H1 (cell line): ENCODE data around the gene SECTM1. TPM values are rescaled to one million over a fixed set of nuclear protein-coding genes. Genes with fewer than 3 reads are reported as not detected.

Experiments used
- CTCF ChIA-PET: fragments of 300-600 bp; sonication (Branson Sonifier 250); formaldehyde crosslinking; loops from one replicate; lab custom pipeline; 2021; ENCODE audit not compliant: partially characterized antibody; lab: Charles Lee
- POLR2A ChIA-PET: fragments of 300-600 bp; sonication (Branson Sonifier 250); formaldehyde crosslinking; loops from one replicate; lab custom pipeline; 2021; ENCODE audit warnings: inconsistent platforms; ENCODE audit not compliant: partially characterized antibody; lab: Charles Lee
- DNase-seq, 2 experiments: peaks; one replicate each; pipeline versions ENCODE4 v3.0.0 to v3.0.0-alpha.2; 2010 to 2022; ENCODE audit warnings: low spot score in 2 of 2, low read depth in 1 of 2, mixed read lengths in 1 of 2
- FAIRE-seq: peaks from 2 replicates; lab custom pipeline; 2011; peaks lifted over from hg19 to GRCh38; lab: Jason Lieb, UNC
- H2AFZ ChIP-seq: 2 replicates; pipeline ENCODE4 v1.8.1; 2012; ENCODE audit warnings: low read length, inconsistent platforms
- H2AK5ac ChIP-seq: 2 replicates; pipeline ENCODE4 v1.6.1; 2013; ENCODE audit warnings: low read depth, low read length
- H2BK120ac ChIP-seq: replicated peaks from 2 replicates; pipeline ENCODE3; 2013; ENCODE audit warnings: low read depth, low read length, inconsistent platforms
- H2BK12ac ChIP-seq: 2 replicates; pipeline ENCODE4 v1.6.1; 2013; ENCODE audit warnings: low read depth, low read length
- H2BK15ac ChIP-seq: 2 replicates; pipeline ENCODE4 v1.6.1; 2013; ENCODE audit warnings: low read length
- H2BK20ac ChIP-seq: 2 replicates; pipeline ENCODE4 v1.6.1; 2013; ENCODE audit warnings: low read length
- H2BK5ac ChIP-seq: 2 replicates; pipeline ENCODE4 v1.6.1; 2013; ENCODE audit warnings: low read depth, low read length
- H3K14ac ChIP-seq: 2 replicates; pipeline ENCODE4 v1.6.1; 2013; ENCODE audit warnings: inconsistent platforms; ENCODE audit not compliant: insufficient read length
- H3K18ac ChIP-seq: 2 replicates; pipeline ENCODE4 v1.6.1; 2013; ENCODE audit warnings: low read length; ENCODE audit errors: extremely low read depth
- H3K23ac ChIP-seq: 2 replicates; pipeline ENCODE4 v1.6.1; 2013; ENCODE audit warnings: inconsistent platforms; ENCODE audit not compliant: insufficient read length
- H3K23me2 ChIP-seq: 2 replicates; pipeline ENCODE4 v1.6.1; 2013; ENCODE audit warnings: low read depth, low read length
- H3K27ac ChIP-seq: 2 replicates; pipeline ENCODE4 v1.6.1; 2011; ENCODE audit warnings: low read depth, low read length, inconsistent platforms
- H3K27me3 ChIP-seq, 4 experiments: replicated peaks in 1 of 4; 1 replicate in 1 of 4; 2 replicates in 3 of 4; pipeline versions ENCODE4 v1.6.1 to v1.8.1; 2011 to 2013; ENCODE audit warnings: low read length in 3 of 4, mild to moderate bottlenecking in 3 of 4, inconsistent platforms in 2 of 4, mixed read lengths in 2 of 4, moderate library complexity in 1 of 4; ENCODE audit not compliant: control insufficient read depth in 3 of 4, insufficient read depth in 3 of 4; ENCODE audit errors: extremely low read depth in 1 of 4
- H3K36me3 ChIP-seq, 4 experiments: 2 replicates each; pipeline versions ENCODE4 v1.6.1 to v1.8.1; 2011 to 2013; ENCODE audit warnings: mild to moderate bottlenecking in 4 of 4, low read length in 3 of 4, moderate library complexity in 2 of 4, control low read depth in 1 of 4, inconsistent platforms in 1 of 4; ENCODE audit not compliant: insufficient read depth in 4 of 4, control insufficient read depth in 2 of 4
- H3K4ac ChIP-seq: replicated peaks from 2 replicates; pipeline ENCODE3; 2013; ENCODE audit warnings: low read length, low read depth, mixed read lengths, inconsistent platforms; ENCODE audit not compliant: insufficient read length
- H3K4me1 ChIP-seq, 4 experiments: replicated peaks in 1 of 4; 1 replicate in 1 of 4; 2 replicates in 3 of 4; pipeline versions ENCODE4 v1.6.1 to v1.8.1; 2011 to 2013; ENCODE audit warnings: low read length in 3 of 4, inconsistent platforms in 2 of 4, mixed read lengths in 1 of 4; ENCODE audit not compliant: insufficient read depth in 4 of 4, control insufficient read depth in 3 of 4
- H3K4me2 ChIP-seq, 2 experiments: 2 replicates each; pipeline versions ENCODE4 v1.6.1 to v1.8.1; 2011 to 2013; ENCODE audit warnings: low read depth in 2 of 2, low read length in 2 of 2, control low read depth in 1 of 2, inconsistent platforms in 1 of 2, mild to moderate bottlenecking in 1 of 2; ENCODE audit not compliant: insufficient read depth in 1 of 2
- H3K4me3 ChIP-seq, 4 experiments: fragments of 200-600, 300-600 bp in 1 of 4; sonication (generic), shearing (Covaris generic), sonication (Bioruptor Twin) in 1 of 4; 2 replicates each; pipeline versions ENCODE4 v1.5.1 to v1.8.1; 2011 to 2016; ENCODE audit warnings: low read length in 4 of 4, low read depth in 3 of 4, control low read depth in 2 of 4, inconsistent platforms in 2 of 4, mild to moderate bottlenecking in 2 of 4, mixed read lengths in 1 of 4, moderate library complexity in 1 of 4; ENCODE audit not compliant: insufficient read depth in 2 of 4; ENCODE audit errors: extremely low read depth in 1 of 4
- H3K56ac ChIP-seq: replicated peaks from 2 replicates; pipeline ENCODE3; 2013; ENCODE audit warnings: low read depth, mild to moderate bottlenecking, mixed read lengths, low read length, inconsistent platforms; ENCODE audit not compliant: insufficient read length
- H3K79me1 ChIP-seq: 2 replicates; pipeline ENCODE4 v1.6.1; 2013; ENCODE audit warnings: low read depth, low read length, control low read depth
- H3K79me2 ChIP-seq, 2 experiments: 2 replicates each; pipeline versions ENCODE4 v1.6.1 to v1.8.1; 2012 to 2013; ENCODE audit warnings: low read length in 2 of 2, mild to moderate bottlenecking in 2 of 2, inconsistent platforms in 1 of 2; ENCODE audit not compliant: insufficient read depth in 2 of 2, control insufficient read depth in 1 of 2
- H3K9ac ChIP-seq, 4 experiments: replicated peaks in 1 of 4; 1 replicate in 1 of 4; 2 replicates in 3 of 4; pipeline versions ENCODE4 v1.6.1 to v1.8.1; 2011 to 2013; ENCODE audit warnings: low read depth in 3 of 4, low read length in 3 of 4, control low read depth in 2 of 4, mild to moderate bottlenecking in 2 of 4, moderate library complexity in 2 of 4, inconsistent platforms in 1 of 4; ENCODE audit errors: extremely low read depth in 1 of 4
- H3K9me3 ChIP-seq, 2 experiments: 2 replicates each; pipeline versions ENCODE4 v1.6.1 to v1.8.1; 2012 to 2013; ENCODE audit warnings: mild to moderate bottlenecking in 2 of 2, moderate library complexity in 2 of 2, control low read depth in 1 of 2, inconsistent platforms in 1 of 2, low read depth in 1 of 2, low read length in 1 of 2, mixed read lengths in 1 of 2; ENCODE audit not compliant: insufficient read depth in 2 of 2
- H4K20me1 ChIP-seq, 2 experiments: replicated peaks in 1 of 2; 2 replicates each; pipeline versions ENCODE3 to v1.8.1; 2011 to 2013; ENCODE audit warnings: inconsistent platforms in 2 of 2, low read length in 2 of 2, mild to moderate bottlenecking in 1 of 2; ENCODE audit not compliant: insufficient read depth in 2 of 2, control insufficient read depth in 1 of 2
- H4K5ac ChIP-seq: 2 replicates; pipeline ENCODE4 v1.6.1; 2013; ENCODE audit warnings: low read length, low read depth, mixed read lengths, inconsistent platforms; ENCODE audit not compliant: insufficient read length
- H4K8ac ChIP-seq: 2 replicates; pipeline ENCODE4 v1.8.0; 2013; ENCODE audit warnings: mild to moderate bottlenecking, moderate library complexity, low read length, inconsistent platforms; ENCODE audit not compliant: insufficient read depth; ENCODE audit errors: extremely low read depth
- H4K91ac ChIP-seq: replicated peaks from 2 replicates; pipeline ENCODE3; 2013; ENCODE audit warnings: low read length, mixed read lengths, inconsistent platforms; ENCODE audit not compliant: insufficient read length
- ATF2 ChIP-seq: IDR thresholded peaks from 2 replicates; pipeline ENCODE4 v1.6.1; 2012; ENCODE audit warnings: low read length, inconsistent platforms
- EP300 ChIP-seq, 2 experiments: IDR thresholded peaks; 1 replicate in 1 of 2; 2 replicates in 1 of 2; pipeline ENCODE4 v1.6.1; 2011 to 2012; ENCODE audit warnings: low read depth in 2 of 2, low read length in 2 of 2, mild to moderate bottlenecking in 2 of 2, borderline replicate concordance in 1 of 2, inconsistent platforms in 1 of 2, moderate library complexity in 1 of 2
- GABPA ChIP-seq: IDR thresholded peaks from 2 replicates; pipeline ENCODE4 v1.6.1; 2011; ENCODE audit warnings: mild to moderate bottlenecking, low read length, moderate library complexity, borderline replicate concordance; ENCODE audit not compliant: insufficient read depth
- POLR2A ChIP-seq, 2 experiments: IDR thresholded peaks; 1 replicate in 1 of 2; 2 replicates in 1 of 2; pipeline ENCODE4 v1.6.1; 2011; ENCODE audit warnings: low read depth in 2 of 2, low read length in 2 of 2, mild to moderate bottlenecking in 2 of 2; ENCODE audit errors: control extremely low read depth in 1 of 2
- RFX5 ChIP-seq: IDR thresholded peaks from 2 replicates; pipeline ENCODE4 v1.6.1; 2011; ENCODE audit warnings: low read depth, low read length, improper control_type of control experiment, borderline replicate concordance
- RNF2 ChIP-seq: fragments of 200-900, 300-1000 bp; sonication (generic); IDR thresholded peaks from 2 replicates; pipeline ENCODE4 v1.7.1; 2016; ENCODE audit warnings: borderline replicate concordance, low read depth, mild to moderate bottlenecking, antibody characterized with exemption, low read length; ENCODE audit not compliant: poor library complexity, severe bottlenecking; ENCODE audit errors: missing control alignments
- SP4 ChIP-seq: IDR thresholded peaks from 2 replicates; pipeline ENCODE4 v1.6.1; 2012; ENCODE audit warnings: low read length, inconsistent platforms
- SUZ12 ChIP-seq: fragments of 200-600 bp; sonication (generic); IDR thresholded peaks from 2 replicates; pipeline ENCODE4 v1.6.1; 2012; ENCODE audit warnings: mild to moderate bottlenecking, inconsistent platforms, low read length, moderate library complexity, mixed read lengths
- WGBS, 2 experiments: shearing (Covaris generic) in 1 of 2; methylation state at CpG; one replicate each; pipeline versions ENCODE4 v1.1.6 to v1.1.7; 2013 to 2015; ENCODE audit warnings: low lambda C conversion rate in 2 of 2, mixed read lengths in 2 of 2, inconsistent platforms in 1 of 2, low coverage in 1 of 2, missing lambda C conversion rate in 1 of 2; ENCODE audit not compliant: insufficient replicate concordance in 2 of 2, insufficient coverage in 1 of 2, insufficient read length in 1 of 2; ENCODE audit errors: extremely low coverage in 1 of 2, missing lambda C conversion rate in 1 of 2; 5-methylcytosine and 5-hydroxymethylcytosine counted together
- polyA plus RNA-seq, 7 experiments: library from polyadenylated mRNA; depleted of rRNA in 3 of 7; stranded (reverse) in 5 of 7; unstranded in 2 of 7; fragments of >200 nt in 5 of 7; fragments of 200-250 nt in 2 of 7; gene quantifications; 1 replicate in 5 of 7; 2 replicates in 1 of 7; 4 replicates in 1 of 7; pipeline versions ENCODE4 v1.2.1 to v1.2.3, GENCODE V29; 2011 to 2013; ENCODE audit warnings: missing spikeins in 2 of 7, mixed read lengths in 2 of 7
- total RNA-seq: library from RNA; stranded (reverse); fragmentation: NEBNext Ultra II Directional; extraction: Animal tissue kit (Norgen Biotek cat#: 25700); gene quantifications from 2 replicates; pipeline ENCODE4 v1.2.1, GENCODE V29; 2021

The SECTM1 gene
- total and polyA plus RNA-seq, 2 of the 8 experiments (the other 6 are each of a cell fraction or from before 2014, with no cell fraction given): 0.20 to 0.65 TPM

- H4K5ac ChIP-seq: no peak overlapping the region
- no peak overlapping the region for H2BK5ac ChIP-seq
- peak overlapping the region; percentile 21; the same call in 1 of the 2 replicates for H2BK15ac ChIP-seq
- no peak overlapping the region; the same call in 1 of the 2 replicates for H3K18ac ChIP-seq
- H3K14ac ChIP-seq: no peak overlapping the region
- no peak overlapping the region for H2BK20ac ChIP-seq
- CTCF ChIA-PET: interaction anchor here (0.6 to 3.7 kb wide), 11 partner anchors 13 to 183 kb away, joined by 3 to 11 read pairs (median 5); partner anchors contain the start of genes CD7 and SECTM1
- H2AFZ ChIP-seq: 0 out of 2 replicates have a peak overlapping the region, but pooled peaks have one; percentile 64
- no peak overlapping the region for H3K23ac ChIP-seq
- 0 out of 2 replicates have a peak overlapping the region, but pooled peaks have one; percentile 50 for H2BK12ac ChIP-seq
- no peaks in the 10 kb centered on the region for H3K9me3 ChIP-seq
- H3K9ac ChIP-seq: peak overlapping the region in 1 of 4 experiments; percentile 28; a peak in 1 of 7 replicates
- H3K27ac ChIP-seq: no peak overlapping the region
- H4K8ac ChIP-seq: peak overlapping the region; percentile 43; the same call in 1 of the 2 replicates
- no peak for DNase-seq
- H3K79me2 ChIP-seq: no peaks in the 10 kb centered on the region
- peaks cover 0 to 2% of the 10 kb centered on the region in 2 experiments for H4K20me1 ChIP-seq
- H3K4me3 ChIP-seq: no peak overlapping the region
- WGBS, 2 experiments: 73% methylated on average over 36 of the region's 36 CpGs; no CpG with 5 or more reads in 1 of the 2 experiments
- H3K4me2 ChIP-seq: no peak overlapping the region
- peaks cover 0 to 7% (median 4%) of the 10 kb centered on the region in 4 experiments; a peak in 3 of 7 replicates for H3K27me3 ChIP-seq
- H3K36me3 ChIP-seq: no peaks in the 10 kb centered on the region
- peaks cover 0 to 20% (median 4%) of the 10 kb centered on the region in 4 experiments; a peak in 5 of 7 replicates for H3K4me1 ChIP-seq
- FAIRE-seq: no peak
- POLR2A ChIA-PET: interaction anchor here (0.6 to 1.8 kb wide), 8 partner anchors 10 to 256 kb away, joined by 3 to 6 read pairs (median 3); partner anchors contain the start of genes CD7 and CSNK1D
- no peak overlapping the region for H4K91ac ChIP-seq
- no peak overlapping the region for H2BK120ac ChIP-seq
- H3K23me2 ChIP-seq: no peaks in the 10 kb centered on the region; the same call in 1 of the 2 replicates
- H2AK5ac ChIP-seq: no peak overlapping the region
- no peak overlapping the region for H3K4ac ChIP-seq
- no peak overlapping the region for H3K56ac ChIP-seq
- H3K79me1 ChIP-seq: no peaks in the 10 kb centered on the region
- no peak for TF ChIP-seq SP4
- TF ChIP-seq GABPA: no peak
- no peak for TF ChIP-seq RFX5
- no peak for TF ChIP-seq POLR2A (IDR thresholded peaks at IDR 0.05; ENCODE audit: control extremely low read depth in 1 of 2, low read depth in 2 of 2, low read length in 2 of 2)
- TF ChIP-seq SUZ12: no peak
- TF ChIP-seq ATF2: no peak
- TF ChIP-seq RNF2: no peak
- no peak for TF ChIP-seq EP300 (IDR thresholded peaks at IDR 0.05; ENCODE audit: borderline replicate concordance in 1 of 2, low read depth in 2 of 2, low read length in 2 of 2)
Measured at GRCh38 chr17:82297714-82298537, 35.6 kb downstream of the SECTM1 start.
